ENCODE results near the gene CEP20. TPM values are rescaled to one million over a fixed set of nuclear protein-coding genes. Genes with fewer than 3 reads are reported as not detected.

The CEP20 gene
- total RNA-seq, 1 donor from 2014 or later = 36.4 TPM

- CTCF ChIA-PET = no interaction called here
- TF ChIP-seq, protein P1, sequence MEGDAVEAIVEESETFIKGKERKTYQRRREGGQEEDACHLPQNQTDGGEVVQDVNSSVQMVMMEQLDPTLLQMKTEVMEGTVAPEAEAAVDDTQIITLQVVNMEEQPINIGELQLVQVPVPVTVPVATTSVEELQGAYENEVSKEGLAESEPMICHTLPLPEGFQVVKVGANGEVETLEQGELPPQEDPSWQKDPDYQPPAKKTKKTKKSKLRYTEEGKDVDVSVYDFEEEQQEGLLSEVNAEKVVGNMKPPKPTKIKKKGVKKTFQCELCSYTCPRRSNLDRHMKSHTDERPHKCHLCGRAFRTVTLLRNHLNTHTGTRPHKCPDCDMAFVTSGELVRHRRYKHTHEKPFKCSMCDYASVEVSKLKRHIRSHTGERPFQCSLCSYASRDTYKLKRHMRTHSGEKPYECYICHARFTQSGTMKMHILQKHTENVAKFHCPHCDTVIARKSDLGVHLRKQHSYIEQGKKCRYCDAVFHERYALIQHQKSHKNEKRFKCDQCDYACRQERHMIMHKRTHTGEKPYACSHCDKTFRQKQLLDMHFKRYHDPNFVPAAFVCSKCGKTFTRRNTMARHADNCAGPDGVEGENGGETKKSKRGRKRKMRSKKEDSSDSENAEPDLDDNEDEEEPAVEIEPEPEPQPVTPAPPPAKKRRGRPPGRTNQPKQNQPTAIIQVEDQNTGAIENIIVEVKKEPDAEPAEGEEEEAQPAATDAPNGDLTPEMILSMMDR (IDR thresholded peaks at IDR 0.05) = no peak
- POLR2A ChIA-PET = no interaction called here
- no peak overlapping the region for H3K27ac Mint-ChIP-seq
- intact Hi-C loops (cut with micrococcal nuclease) = no loop called here
- H3K4me3 Mint-ChIP-seq = no peak overlapping the region
- H3K27me3 Mint-ChIP-seq = no peaks in the 10 kb centered on the region
- no peaks in the 10 kb centered on the region for H3K4me1 Mint-ChIP-seq
- H3K36me3 Mint-ChIP-seq (ENCODE audit: low read depth) = no peaks in the 10 kb centered on the region
- DNase-seq = no peak
- peaks cover 2% of the 10 kb centered on the region for H3K9me3 Mint-ChIP-seq
- ATAC-seq (ENCODE audit: low read depth) = no peak
Measured at GRCh38 chr16:15916323-15916722, 27.9 kb upstream of the CEP20 start.

DNA sequence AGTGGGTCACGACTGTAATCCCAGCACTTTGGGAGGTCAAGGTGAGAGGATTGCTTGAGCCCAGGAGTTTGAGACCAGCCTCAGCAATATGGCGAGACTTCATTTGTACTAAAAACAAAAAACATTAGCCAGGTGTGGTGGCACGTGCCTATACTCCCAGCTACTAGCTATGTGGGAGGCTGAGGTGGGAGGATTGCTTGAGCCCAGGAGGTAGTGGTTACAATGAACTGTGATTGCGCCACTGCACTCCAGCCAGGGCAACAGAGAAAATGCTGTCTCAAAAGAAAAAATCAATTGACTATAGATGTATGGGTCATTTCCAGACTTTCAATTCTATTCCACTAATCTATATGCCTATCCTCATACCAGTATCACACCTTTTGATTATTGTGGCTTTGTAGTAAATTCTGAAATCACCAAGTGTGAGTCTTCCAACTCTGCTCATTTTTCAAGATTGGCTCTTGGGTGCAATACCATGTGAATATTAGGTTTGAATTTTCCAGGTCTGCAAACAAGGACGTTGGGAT, 27.2 kb upstream of the CEP20 start:
- peaks cover 2% of the 10 kb centered on the region for H3K9me3 Mint-ChIP-seq
- no peak overlapping the region for H3K27ac Mint-ChIP-seq
- ATAC-seq (ENCODE audit: low read depth) = no peak
- H3K4me1 Mint-ChIP-seq = no peaks in the 10 kb centered on the region
- DNase-seq = no peak
- no peak overlapping the region for H3K4me3 Mint-ChIP-seq
- H3K27me3 Mint-ChIP-seq = no peaks in the 10 kb centered on the region
- CTCF ChIA-PET = no interaction called here
- intact Hi-C loops (cut with micrococcal nuclease) = no loop called here
- no peaks in the 10 kb centered on the region for H3K36me3 Mint-ChIP-seq (ENCODE audit: low read depth)
- TF ChIP-seq, protein P1 (IDR thresholded peaks at IDR 0.05) = no peak
- POLR2A ChIA-PET = no interaction called here

- DNase-seq = no peak
- intact Hi-C loops (cut with micrococcal nuclease) = no loop called here
- CTCF ChIA-PET = no interaction called here
Measured at GRCh38 chr16:15913046-15913698, 24.8 kb upstream of the CEP20 start.

GRCh38 chr16:15911198-15911597, 22.8 kb upstream of the CEP20 start:
- ChIA-PET POLR2A (no interaction called here), CTCF (no interaction called here)
- TF ChIP-seq, protein P1 (IDR thresholded peaks at IDR 0.05) = no peak
- H3K27me3 Mint-ChIP-seq = no peaks in the 10 kb centered on the region
- intact Hi-C loops (cut with micrococcal nuclease) = no loop called here
- no peak for ATAC-seq (ENCODE audit: low read depth)
- H3K9me3 Mint-ChIP-seq = no peaks in the 10 kb centered on the region
- no peak for DNase-seq
- peaks cover 9% of the 10 kb centered on the region for H3K4me1 Mint-ChIP-seq
- H3K27ac Mint-ChIP-seq = no peak overlapping the region
- no peak overlapping the region for H3K4me3 Mint-ChIP-seq
- no peaks in the 10 kb centered on the region for H3K36me3 Mint-ChIP-seq (ENCODE audit: low read depth)

More at GRCh38 chr16:15913046-15913698, 24.8 kb upstream of the CEP20 start:
- H3K36me3 Mint-ChIP-seq (ENCODE audit: low read depth) = no peaks in the 10 kb centered on the region
- POLR2A ChIA-PET = no interaction called here
- no peak overlapping the region for H3K4me3 Mint-ChIP-seq
- no peak overlapping the region for H3K27ac Mint-ChIP-seq
- peaks cover 3% of the 10 kb centered on the region for H3K4me1 Mint-ChIP-seq
- no peaks in the 10 kb centered on the region for H3K27me3 Mint-ChIP-seq
- TF ChIP-seq, protein P1 (IDR thresholded peaks at IDR 0.05) = no peak
- no peak for ATAC-seq (ENCODE audit: low read depth)
- no peaks in the 10 kb centered on the region for H3K9me3 Mint-ChIP-seq

DNA sequence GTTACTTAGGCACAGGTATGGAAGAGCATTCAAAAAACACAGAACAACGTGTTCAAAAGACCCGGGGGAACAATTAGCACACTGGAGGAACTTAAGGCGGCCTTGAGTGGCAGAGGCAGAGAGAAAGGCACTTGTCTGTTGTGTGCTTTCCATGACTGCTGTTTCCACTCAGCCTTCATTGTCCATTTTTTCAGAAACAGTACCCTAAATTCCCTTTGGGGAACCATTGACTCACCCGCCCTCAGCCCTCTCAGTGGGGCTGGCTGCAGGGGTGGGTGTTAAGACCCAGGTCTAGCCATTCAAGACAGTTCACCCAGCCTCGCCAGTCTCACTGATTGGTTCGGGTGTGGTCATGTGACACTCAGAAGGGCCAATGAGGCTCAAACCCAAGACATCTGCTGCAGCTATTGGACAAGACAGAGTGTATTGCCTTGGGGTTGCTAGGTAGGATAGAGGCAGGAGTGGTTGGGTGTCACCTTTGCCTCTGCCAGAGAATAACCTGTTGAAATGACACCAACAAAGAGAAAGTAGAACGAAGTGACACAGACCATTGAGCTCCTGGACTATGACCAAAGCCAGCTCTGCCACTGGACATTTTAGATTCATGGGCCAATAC, 19.6 kb upstream of the CEP20 start:
- H3K4me3 Mint-ChIP-seq = peak overlapping the region; percentile 0
- ATAC-seq (ENCODE audit: low read depth) (peak; percentile 100), DNase-seq (peak; percentile 25)
- TF ChIP-seq, protein P1 (IDR thresholded peaks at IDR 0.05) = no peak
- ChIA-PET POLR2A (no interaction called here), CTCF (interaction anchor here (0.7 kb wide), 1 partner anchor 20 kb away, joined by 5 read pairs; the partner anchor contains the start of gene CEP20)
- intact Hi-C loops (cut with micrococcal nuclease) = loop anchor here (1.0 kb wide), 1 partner anchor 20 kb away; the partner anchor contains the start of gene CEP20
- H3K9me3 Mint-ChIP-seq = no peaks in the 10 kb centered on the region
- peak overlapping the region; percentile 38 for H3K27ac Mint-ChIP-seq
- no peaks in the 10 kb centered on the region for H3K27me3 Mint-ChIP-seq
- no peaks in the 10 kb centered on the region for H3K36me3 Mint-ChIP-seq (ENCODE audit: low read depth)
- H3K4me1 Mint-ChIP-seq = peaks cover 9% of the 10 kb centered on the region

Data from activated B cell treated with CpG ODN at 0.5 μM for 24 hours (primary cell).